Measurements from ENCODE around the gene SHROOM1.

Gene SHROOM1

DNA sequence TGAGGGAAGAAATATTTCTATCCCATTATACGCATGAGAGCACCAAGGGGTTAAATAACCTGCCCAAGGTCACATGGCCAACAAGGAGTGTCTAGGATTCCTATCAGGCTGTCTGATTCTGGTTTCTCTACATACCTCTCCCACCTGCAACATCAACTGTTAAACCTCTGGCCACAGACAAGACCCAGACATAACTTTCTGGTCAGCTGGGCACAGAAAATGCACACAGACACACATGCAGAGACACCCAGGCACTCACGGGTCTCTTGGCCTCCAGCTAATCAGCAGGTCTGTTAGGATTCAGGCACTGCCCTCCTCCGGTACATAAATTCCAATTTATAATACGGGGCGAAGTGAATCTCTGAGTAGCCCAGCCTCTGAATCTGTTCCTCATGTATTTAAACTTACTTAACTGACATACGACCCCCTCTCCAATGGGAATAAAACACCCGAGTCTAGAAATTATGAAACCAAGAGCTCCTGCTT is 54.9 kb downstream of the SHROOM1 start:
- DNase-seq: no peak

GRCh38 chr5:132774896-132775295 is 55.6 kb downstream of the SHROOM1 start:
- DNase-seq: no peak

- DNase-seq: no peak
Observed at GRCh38 chr5:132774406-132774805, 56.0 kb downstream of the SHROOM1 start.

GRCh38 chr5:132773601-132774355 is 56.7 kb downstream of the SHROOM1 start:
- no peak for DNase-seq

- DNase-seq: no peak
Observed at GRCh38 chr5:132773114-132773513, 57.3 kb downstream of the SHROOM1 start.

DNA sequence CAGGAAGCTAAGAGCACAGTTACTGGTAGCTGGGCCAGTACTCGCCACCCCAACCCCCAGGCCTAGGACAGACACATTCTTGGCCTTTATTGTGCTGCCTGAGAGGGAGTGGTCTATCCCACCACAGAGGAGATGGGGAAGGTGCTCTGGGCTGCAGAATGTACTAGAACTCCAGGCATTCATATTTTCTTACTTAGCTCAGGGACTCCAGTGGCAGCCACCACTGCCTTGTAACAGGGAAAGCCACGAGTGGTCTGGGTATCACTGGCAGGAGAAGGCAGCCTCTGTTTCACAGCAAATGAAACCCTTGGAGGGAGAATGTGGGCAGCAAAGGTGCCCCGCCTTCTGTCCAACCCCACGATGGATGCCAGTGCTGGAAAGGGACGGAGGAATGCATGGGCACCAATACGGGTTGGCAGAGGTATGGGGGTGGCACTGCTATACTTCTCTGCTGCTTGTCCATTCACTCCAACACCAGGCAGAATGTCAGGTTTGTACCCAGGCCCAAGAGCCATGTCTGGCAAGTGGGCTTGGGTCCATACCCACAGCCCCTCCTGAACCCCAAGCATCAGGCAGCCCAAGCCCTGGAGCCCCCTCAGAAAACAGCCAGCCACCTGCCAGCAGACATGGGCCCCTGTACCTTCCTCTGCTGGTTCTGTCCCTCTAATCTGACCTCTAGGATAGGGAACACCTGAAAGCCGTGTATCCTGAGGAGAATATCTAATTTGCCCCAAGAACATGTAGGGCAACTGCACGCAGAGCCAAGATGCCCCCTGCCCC is 58.0 kb downstream of the SHROOM1 start:
- DNase-seq: no peak

Data from suppressor macrophage treated with lipopolysaccharide for 4 hours (primary cell).